Stimulated activated CD8-positive, alpha-beta memory T cell treated with anti-CD3 and anti-CD28 coated beads, Interleukin-7, amount 100 ng/mL, for 4 hours (primary cell): Measurements from ENCODE around the gene JAKMIP3.

ENCODE experiments used
- DNase-seq, 2 donors: peaks; one replicate each; pipeline ENCODE4 v3.0.0-alpha.2; 2020; ENCODE audit warnings: low read depth in 2 of 2

JAKMIP3 gene

DNA sequence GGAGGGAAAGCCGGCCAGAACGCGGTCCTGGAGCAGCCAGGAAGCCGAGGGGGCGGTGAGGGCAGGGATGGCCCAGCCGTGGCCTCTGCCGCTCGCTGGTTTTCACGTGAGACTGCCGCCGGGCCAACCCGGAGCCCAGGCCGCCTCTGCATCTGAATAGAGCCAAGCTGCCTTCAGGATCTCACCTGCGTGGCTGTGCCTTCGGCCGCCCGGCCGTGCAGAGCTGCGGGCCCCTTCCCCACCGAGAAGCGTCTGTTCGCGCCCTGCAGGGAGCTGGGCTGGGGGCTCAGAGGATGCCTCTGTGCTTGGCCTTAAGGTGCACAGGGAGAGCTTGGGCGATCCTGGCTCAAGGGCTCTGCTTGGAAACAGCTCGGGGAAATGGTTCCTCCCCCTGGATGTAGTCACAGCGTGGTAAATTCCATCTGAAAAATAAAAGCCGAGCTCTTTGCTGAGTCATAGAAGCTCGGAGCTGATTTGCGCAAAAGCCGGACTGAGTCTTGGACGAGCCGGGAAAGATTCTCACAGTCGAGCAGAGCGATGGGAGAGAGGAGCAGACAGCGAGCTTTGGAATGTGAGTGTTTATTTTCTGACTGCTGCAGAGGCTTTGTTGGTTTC, at the start of gene JAKMIP3:
Gene JAKMIP3 (plus strand): TSS at position 456 of the 615 bp plus-strand sequence. CDS start 38,863 bp downstream, outside the sequence.
- DNase-seq: no peak

DNA sequence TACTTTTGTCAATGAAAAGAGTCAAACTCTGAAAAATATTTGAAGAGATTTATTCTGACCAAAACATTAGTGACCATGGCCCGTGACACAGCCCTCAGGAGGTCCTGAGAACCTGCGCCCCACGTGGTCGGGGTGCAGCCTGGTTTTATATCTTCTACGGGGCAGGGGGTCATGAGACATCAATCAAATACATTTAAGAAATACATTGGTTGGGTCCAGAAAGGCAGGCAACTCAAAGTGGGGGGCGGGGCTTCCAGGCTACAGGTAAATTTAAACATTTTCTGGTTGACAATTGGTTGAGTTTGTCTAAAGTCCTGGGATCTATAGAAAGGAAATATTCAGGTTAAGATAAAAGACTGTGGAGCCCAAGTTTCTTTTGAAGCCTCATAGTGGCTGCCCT, 49.2 kb upstream of the JAKMIP3 start:
- no peak for DNase-seq

- DNase-seq: no peak
These were observed 47.3 kb upstream of the JAKMIP3 start for GRCh38 chr10:132018446-132018845.

GRCh38 chr10:132019366-132019765, 46.4 kb upstream of the JAKMIP3 start:
- DNase-seq: no peak

DNA sequence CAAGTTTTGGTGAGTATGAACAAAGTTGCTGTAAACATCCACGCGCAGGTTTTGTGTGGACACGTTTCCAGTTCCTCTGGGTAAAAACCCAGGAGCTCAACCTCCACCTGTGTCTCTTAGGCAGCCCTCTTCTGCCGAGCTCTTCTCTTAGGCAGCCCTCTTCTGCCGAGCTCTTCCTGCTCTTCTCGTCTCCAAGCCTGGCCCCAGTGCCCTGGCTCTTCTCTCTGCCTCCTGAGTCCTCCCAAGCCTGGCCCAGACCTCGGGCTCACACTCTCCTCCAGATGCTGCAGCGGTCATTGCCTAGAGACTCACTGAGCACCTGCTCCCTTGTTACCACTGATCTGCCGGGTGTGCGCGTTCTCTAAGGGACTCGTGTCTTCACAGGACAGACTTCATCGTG, 45.3 kb upstream of the JAKMIP3 start:
- no peak for DNase-seq

DNA sequence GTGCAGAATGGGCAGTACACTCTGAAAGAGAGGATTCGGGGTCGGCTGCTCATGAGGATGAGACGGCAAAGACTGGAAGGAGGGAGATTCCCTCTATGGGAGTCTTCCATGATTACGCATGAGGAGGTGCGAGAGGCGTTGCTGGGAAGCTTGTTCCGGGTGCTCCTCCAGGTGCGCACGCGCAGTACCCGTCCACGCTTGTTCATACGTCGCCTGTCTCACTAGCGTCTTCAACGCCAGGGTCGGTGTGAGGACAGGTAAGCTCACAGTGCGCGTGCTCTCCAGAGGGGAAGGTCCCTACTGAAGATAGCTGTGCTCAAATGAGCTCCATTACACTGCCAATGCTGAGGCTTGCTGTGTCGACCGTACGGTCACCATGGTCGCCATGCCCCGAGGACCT, 44.7 kb upstream of the JAKMIP3 start:
- no peak for DNase-seq

DNA sequence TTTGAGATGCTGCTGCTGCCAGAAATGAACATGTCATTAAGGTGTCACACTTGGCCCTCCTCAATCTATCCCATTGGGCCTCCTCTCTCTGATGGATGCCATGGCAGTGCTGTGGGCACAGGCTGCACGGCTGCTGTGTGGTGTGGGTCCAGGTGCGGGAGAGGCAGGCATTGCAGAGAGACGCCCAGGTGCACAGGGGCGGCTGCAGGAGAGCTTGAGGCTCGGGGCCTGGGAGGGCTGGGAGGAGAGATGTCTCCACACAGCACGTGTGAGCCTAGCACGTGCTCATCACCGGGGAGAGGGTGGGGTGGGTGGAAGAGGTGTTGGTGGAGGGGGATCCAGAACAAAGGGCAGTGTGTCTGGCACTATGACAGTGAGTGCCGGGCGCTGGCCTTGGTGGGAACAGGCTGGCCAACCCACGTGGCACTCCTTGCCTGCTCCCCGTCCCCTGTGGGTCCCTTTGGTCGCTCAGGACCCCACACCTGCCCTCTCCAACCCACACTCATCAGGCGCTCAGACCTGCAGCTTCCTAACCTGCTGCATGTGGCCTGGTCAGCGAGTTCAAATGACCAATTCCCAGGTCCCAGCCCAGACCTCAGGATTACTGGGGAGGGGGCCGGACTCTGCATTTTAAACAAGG, 44.1 kb upstream of the JAKMIP3 start:
- no peak for DNase-seq

DNA sequence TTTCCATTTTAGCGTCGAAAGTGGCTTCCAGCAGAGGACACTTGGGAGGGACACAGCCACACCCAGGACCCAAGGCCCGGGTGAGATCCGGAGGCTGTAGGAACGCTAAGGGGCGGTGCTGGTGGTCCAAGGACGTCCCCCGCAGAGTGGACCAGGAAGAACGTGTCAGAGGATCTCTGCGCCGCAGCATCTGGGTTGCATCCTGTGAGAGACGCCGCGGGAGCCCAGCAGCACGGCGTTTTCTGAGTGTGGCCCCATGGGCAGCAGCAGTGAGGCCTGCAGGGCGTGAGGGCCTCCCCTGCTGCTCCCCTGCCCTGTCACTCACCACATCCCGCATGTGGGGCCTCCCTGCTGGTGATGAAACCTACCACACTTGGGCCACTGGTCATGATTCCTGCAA, 43.5 kb upstream of the JAKMIP3 start:
- DNase-seq: no peak

GRCh38 chr10:132023092-132023811, 42.5 kb upstream of the JAKMIP3 start:
- peak; percentile 47 to 53 for DNase-seq

GRCh38 chr10:132027423-132027983, 38.2 kb upstream of the JAKMIP3 start:
- no peak for DNase-seq

DNA sequence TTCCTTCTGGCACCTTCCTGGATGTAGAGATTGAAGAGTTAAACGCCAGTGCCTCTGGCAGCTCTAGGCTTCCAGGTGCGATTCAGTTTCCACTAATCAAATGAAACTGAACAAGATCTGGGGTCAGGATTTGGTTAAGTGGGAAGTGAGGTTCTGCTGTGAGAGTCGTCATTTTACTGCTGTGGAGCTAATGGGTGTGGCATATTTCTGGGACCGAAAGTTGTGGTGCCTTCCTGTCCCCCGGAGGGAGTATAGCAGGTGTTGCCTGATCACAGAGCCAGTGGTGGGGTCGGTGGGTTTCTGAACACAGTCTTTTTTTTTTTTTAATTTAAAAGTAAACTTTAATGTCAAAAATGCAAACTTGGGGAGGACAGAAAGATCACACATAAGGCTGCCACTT, 37.0 kb upstream of the JAKMIP3 start:
- no peak for DNase-seq

- no peak for DNase-seq
These were observed 34.8 kb upstream of the JAKMIP3 start for GRCh38 chr10:132030898-132031463.

- no peak for DNase-seq
These were observed 32.1 kb upstream of the JAKMIP3 start for GRCh38 chr10:132033632-132034031.

GRCh38 chr10:132035476-132035875, 30.3 kb upstream of the JAKMIP3 start:
- no peak for DNase-seq

- no peak for DNase-seq
These were observed 29.4 kb upstream of the JAKMIP3 start for GRCh38 chr10:132036153-132036886.

- no peak for DNase-seq
These were observed 28.7 kb upstream of the JAKMIP3 start for GRCh38 chr10:132036887-132037675.

- DNase-seq: no peak
These were observed 28.1 kb upstream of the JAKMIP3 start for GRCh38 chr10:132037676-132037975.

DNA sequence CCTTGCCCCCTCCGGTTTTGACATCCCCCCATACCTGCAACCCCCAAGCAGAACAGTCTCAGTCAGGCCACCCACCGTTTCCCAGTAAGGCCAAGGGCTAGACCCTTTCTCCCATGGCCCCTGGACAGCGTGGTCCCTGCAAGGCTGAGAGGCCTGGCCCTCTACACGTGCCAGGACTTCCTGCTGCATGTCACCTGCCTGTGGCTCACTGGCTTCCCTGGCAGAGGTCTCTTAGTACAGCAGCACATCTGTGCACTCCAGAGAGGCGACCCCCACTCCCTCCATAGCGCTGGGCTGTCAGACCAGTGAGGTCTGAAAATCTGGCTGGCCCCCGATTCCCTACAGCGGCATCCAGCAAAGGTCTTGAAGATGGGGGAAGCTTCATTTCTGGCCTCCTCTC, 26.4 kb upstream of the JAKMIP3 start:
- DNase-seq: no peak

DNA sequence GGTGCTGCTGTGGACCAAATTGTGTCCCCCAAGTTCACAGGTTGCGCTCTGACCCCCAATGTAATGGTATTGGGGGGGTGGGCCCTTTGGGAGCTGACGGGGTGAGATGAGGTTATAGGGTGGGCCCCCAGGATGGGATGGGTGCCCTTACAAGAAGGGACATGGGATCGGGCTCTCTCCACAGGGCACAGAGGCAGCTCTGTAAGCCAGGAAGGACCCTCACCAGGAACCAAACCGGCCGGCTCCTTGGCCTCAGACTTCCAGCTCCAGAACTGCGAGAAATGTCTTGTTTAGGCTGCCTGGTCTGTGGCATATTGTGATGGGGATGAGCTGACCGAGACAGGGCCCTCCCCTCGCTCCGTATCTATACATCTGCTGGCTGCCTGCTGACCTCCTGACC, 25.7 kb upstream of the JAKMIP3 start:
- DNase-seq: no peak

GRCh38 chr10:132041340-132041739, 24.4 kb upstream of the JAKMIP3 start:
- no peak for DNase-seq
